Endothelial cell of umbilical vein (primary cell): ENCODE measurements around the gene CEP72. TPM values are rescaled to one million over a fixed set of nuclear protein-coding genes. Genes with fewer than 3 reads are reported as not detected.

ENCODE experiments used
- BruUV-seq: library from RNA; stranded (reverse); fragments of 400-500 nt; replicated peaks from 2 replicates; lab custom pipeline; 2021; lab: Mats Ljungman, UMichigan
- CTCF ChIA-PET: fragments of 300-600, 350-600 bp; sonication (Branson Sonifier 250); formaldehyde crosslinking; loops from one replicate; lab custom pipeline; 2021; ENCODE audit warnings: antibody characterized with exemption, inconsistent platforms; lab: Charles Lee
- POLR2A ChIA-PET: fragments of 300-600, 350-600 bp; sonication (Branson Sonifier 250); formaldehyde crosslinking; loops from one replicate; lab custom pipeline; 2021; ENCODE audit warnings: antibody characterized with exemption, inconsistent platforms; lab: Charles Lee
- DNase-seq: peaks from one replicate; pipeline ENCODE4 v3.0.0-alpha.2; 2011; ENCODE audit warnings: low read depth, low spot score
- FAIRE-seq: peaks from 2 replicates; lab custom pipeline; 2011; peaks lifted over from hg19 to GRCh38; lab: Jason Lieb, UNC
- H2AFZ ChIP-seq: 2 replicates; pipeline ENCODE4 v1.6.0; 2012; ENCODE audit warnings: low read depth, low read length, control low read depth, inconsistent platforms
- H3K27ac ChIP-seq: 2 replicates; pipeline ENCODE4 v1.5.1; 2011; ENCODE audit warnings: low read depth, mild to moderate bottlenecking, control low read depth, low read length, moderate library complexity; ENCODE audit not compliant: insufficient read depth
- H3K27me3 ChIP-seq, 2 experiments: 2 replicates each; pipeline versions ENCODE4 v1.6.0 to v1.6.1; 2011; ENCODE audit warnings: low read length in 2 of 2, mixed read lengths in 1 of 2; ENCODE audit not compliant: control insufficient read depth in 2 of 2, insufficient read depth in 2 of 2
- H3K36me3 ChIP-seq, 2 experiments: 2 replicates in 1 of 2; 3 replicates in 1 of 2; pipeline ENCODE4 v1.5.1; 2011; ENCODE audit warnings: low read length in 2 of 2, mild to moderate bottlenecking in 1 of 2, moderate library complexity in 1 of 2; ENCODE audit not compliant: control insufficient read depth in 2 of 2, insufficient read depth in 2 of 2; ENCODE audit errors: extremely low read depth in 1 of 2
- H3K4me1 ChIP-seq: 3 replicates; pipeline ENCODE4 v1.5.1; 2011; ENCODE audit warnings: mild to moderate bottlenecking, low read length; ENCODE audit not compliant: control insufficient read depth, insufficient read depth; ENCODE audit errors: extremely low read depth
- H3K4me2 ChIP-seq: 2 replicates; pipeline ENCODE4 v1.6.1; 2011; ENCODE audit warnings: low read length, control low read depth, mixed read lengths; ENCODE audit not compliant: insufficient read depth
- H3K4me3 ChIP-seq, 3 experiments: fragments of 200-600 bp in 1 of 3; sonication (generic), shearing (Covaris generic) in 1 of 3; replicated peaks in 1 of 3; 2 replicates each; pipeline ENCODE4 v1.5.1; 2011 to 2016; ENCODE audit warnings: control low read depth in 3 of 3, low read length in 3 of 3, mild to moderate bottlenecking in 2 of 3, inconsistent platforms in 1 of 3, low read depth in 1 of 3, moderate library complexity in 1 of 3; ENCODE audit not compliant: insufficient read depth in 1 of 3
- H3K79me2 ChIP-seq: 2 replicates; pipeline ENCODE4 v1.6.0; 2012; ENCODE audit warnings: low read length, inconsistent platforms; ENCODE audit not compliant: control insufficient read depth, insufficient read depth
- H3K9ac ChIP-seq: replicated peaks from 2 replicates; pipeline ENCODE3; 2011; ENCODE audit warnings: low read length, control low read depth; ENCODE audit not compliant: insufficient read depth; ENCODE audit errors: extremely low read depth
- H3K9me1 ChIP-seq: replicated peaks from 3 replicates; pipeline ENCODE4 v1.6.0; 2011; ENCODE audit warnings: mild to moderate bottlenecking, low read length; ENCODE audit not compliant: control insufficient read depth, insufficient read depth; ENCODE audit errors: extremely low read depth
- H3K9me3 ChIP-seq: replicated peaks from 2 replicates; pipeline ENCODE4 v1.5.1; 2012; ENCODE audit warnings: low read length, inconsistent platforms; ENCODE audit not compliant: control insufficient read depth, insufficient read depth
- H4K20me1 ChIP-seq: replicated peaks from 2 replicates; pipeline ENCODE3; 2011; ENCODE audit warnings: mild to moderate bottlenecking, low read length; ENCODE audit not compliant: control insufficient read depth, insufficient read depth; ENCODE audit errors: extremely low read depth
- EZH2 ChIP-seq: IDR thresholded peaks from 2 replicates; pipeline ENCODE4 v1.6.1; 2012; ENCODE audit warnings: borderline replicate concordance, low read depth, mild to moderate bottlenecking, moderate library complexity, low read length, inconsistent platforms; ENCODE audit not compliant: severe bottlenecking
- FOS ChIP-seq: IDR thresholded peaks from 2 replicates; pipeline ENCODE4 v1.6.1; 2011; ENCODE audit warnings: mild to moderate bottlenecking, low read length, moderate library complexity, borderline replicate concordance; ENCODE audit not compliant: insufficient read depth
- GATA2 ChIP-seq: IDR thresholded peaks from 2 replicates; pipeline ENCODE4 v1.7.0; 2011; ENCODE audit warnings: low read depth, mild to moderate bottlenecking, moderate library complexity, mixed read lengths, low read length; ENCODE audit not compliant: insufficient read length, insufficient read depth
- JUN ChIP-seq: IDR thresholded peaks from 2 replicates; pipeline ENCODE4 v1.6.1; 2011; ENCODE audit warnings: borderline replicate concordance, low read depth; ENCODE audit not compliant: insufficient read length, insufficient read depth
- MYC ChIP-seq: IDR thresholded peaks from one replicate; pipeline ENCODE4 v1.6.1; 2011; ENCODE audit warnings: mild to moderate bottlenecking, low read depth, low read length
- POLR2A ChIP-seq: IDR thresholded peaks from 2 replicates; pipeline ENCODE4 v1.6.1; 2012; ENCODE audit warnings: low read depth, mild to moderate bottlenecking, control low read depth, low read length
- POLR2AphosphoS5 ChIP-seq: IDR thresholded peaks from 2 replicates; pipeline ENCODE4 v1.6.1; 2012; ENCODE audit warnings: low read depth, mild to moderate bottlenecking, control low read depth, low read length, moderate library complexity; ENCODE audit not compliant: insufficient read depth
- dilution Hi-C: fragments of 300-500 bp; cut with MboI; formaldehyde crosslinking; loops from one replicate; pipeline ENCODE4 v1.15.0; 2019; ENCODE audit warnings: low sequenced_read_pairs; ENCODE audit not compliant: extremely low pct_ligation_motif_present
- intact Hi-C: fragments of 100-400 bp; cut with micrococcal nuclease; formaldehyde crosslinking; loops from one replicate; pipeline ENCODE4 v1.10.0; 2022
- polyA plus RNA-seq, 4 experiments: library from polyadenylated mRNA; depleted of rRNA in 3 of 4; stranded (reverse) in 3 of 4; unstranded in 1 of 4; fragments of >200 nt; gene quantifications; 2 replicates each; pipeline versions ENCODE4 v1.2.1 to v1.2.3, GENCODE V29; 2011 to 2012; ENCODE audit warnings: missing spikeins in 1 of 4
- total RNA-seq: library from RNA; stranded (reverse); gene quantifications from 2 replicates; pipeline ENCODE4 v1.2.3, GENCODE V29; 2021
- TF ChIP-seq, protein P1 (sequence below): IDR thresholded peaks from 2 replicates; pipeline ENCODE4 v1.6.1; 2011; ENCODE audit not compliant: insufficient read depth, insufficient read length
- TF ChIP-seq, protein P2 (sequence below), 2 donors: IDR thresholded peaks; 1 replicate in 1 of 2; 2 replicates in 1 of 2; pipeline ENCODE4 v1.5.1; 2011; ENCODE audit warnings: low read length in 2 of 2, mild to moderate bottlenecking in 2 of 2, moderate library complexity in 2 of 2, control low read depth in 1 of 2, inconsistent platforms in 1 of 2, low read depth in 1 of 2; ENCODE audit not compliant: insufficient read depth in 1 of 2; ENCODE audit errors: extremely low read depth in 1 of 2

CEP72 gene
- total and polyA plus RNA-seq, 2 donors (not counting 3 experiments of a cell fraction or from before 2014, with no cell fraction given): 2.9 to 9.5 TPM

DNA sequence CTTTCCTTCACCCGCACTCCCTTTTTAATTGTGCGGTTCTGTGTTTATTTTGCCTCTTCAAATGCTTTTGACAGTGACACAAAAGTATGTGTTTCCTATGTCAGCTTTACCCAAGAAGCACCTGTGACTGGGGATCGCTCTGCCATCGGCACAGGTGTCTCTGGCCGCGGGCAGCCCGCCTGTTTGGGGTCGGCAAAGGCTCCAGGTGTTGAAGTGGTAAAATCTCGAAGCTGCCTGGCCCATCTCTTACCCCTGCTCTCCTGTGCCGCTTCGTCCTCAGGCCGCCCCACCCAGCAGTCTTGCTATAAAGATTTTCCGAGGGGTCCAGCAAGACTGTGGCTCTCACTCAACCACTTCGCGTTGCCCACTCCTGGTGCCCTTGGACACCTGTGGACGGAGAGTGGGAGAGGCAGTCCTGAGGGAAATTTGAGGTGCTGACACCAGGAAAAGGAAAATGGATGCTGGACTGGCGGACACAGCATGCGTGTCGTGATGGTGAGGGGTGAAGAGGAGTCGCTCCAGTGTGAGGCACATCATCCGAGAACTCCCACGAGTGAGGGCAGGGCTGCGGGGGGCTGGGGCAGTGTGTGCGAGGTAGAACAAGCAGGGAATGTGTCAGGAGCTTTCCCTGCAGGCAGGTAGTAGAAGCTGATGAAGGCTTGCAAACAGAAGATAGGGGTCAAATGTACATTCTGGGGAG, 29.1 kb upstream of the CEP72 start:
- Histone ChIP-seq H4K20me1 (no peaks in the 10 kb centered on the region), H3K9ac (no peak overlapping the region), H3K36me3 (no peaks in the 10 kb centered on the region), H3K79me2 (no peaks in the 10 kb centered on the region), H3K4me1 (no peaks in the 10 kb centered on the region), H3K9me3 (no peaks in the 10 kb centered on the region), H2AFZ (no peak overlapping the region), H3K27ac (no peak overlapping the region), H3K9me1 (no peaks in the 10 kb centered on the region), H3K4me3 (no peak overlapping the region), H3K27me3 (peaks cover 4 to 5% of the 10 kb centered on the region in 2 experiments), H3K4me2 (no peak overlapping the region)
- intact Hi-C loops (no loop called here), dilution Hi-C loops (no loop called here)
- FAIRE-seq (no peak), DNase-seq (no peak)
- BruUV-seq: no TSS peak
- CTCF ChIA-PET: no interaction called here
- POLR2A ChIA-PET: no interaction called here
- TF ChIP-seq POLR2AphosphoS5 (no peak), GATA2 (no peak), JUN (no peak), FOS (no peak), POLR2A (no peak), EZH2 (no peak), MYC (no peak)
- TF ChIP-seq, protein P1, sequence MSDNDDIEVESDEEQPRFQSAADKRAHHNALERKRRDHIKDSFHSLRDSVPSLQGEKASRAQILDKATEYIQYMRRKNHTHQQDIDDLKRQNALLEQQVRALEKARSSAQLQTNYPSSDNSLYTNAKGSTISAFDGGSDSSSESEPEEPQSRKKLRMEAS: no peak
- TF ChIP-seq, protein P2, sequence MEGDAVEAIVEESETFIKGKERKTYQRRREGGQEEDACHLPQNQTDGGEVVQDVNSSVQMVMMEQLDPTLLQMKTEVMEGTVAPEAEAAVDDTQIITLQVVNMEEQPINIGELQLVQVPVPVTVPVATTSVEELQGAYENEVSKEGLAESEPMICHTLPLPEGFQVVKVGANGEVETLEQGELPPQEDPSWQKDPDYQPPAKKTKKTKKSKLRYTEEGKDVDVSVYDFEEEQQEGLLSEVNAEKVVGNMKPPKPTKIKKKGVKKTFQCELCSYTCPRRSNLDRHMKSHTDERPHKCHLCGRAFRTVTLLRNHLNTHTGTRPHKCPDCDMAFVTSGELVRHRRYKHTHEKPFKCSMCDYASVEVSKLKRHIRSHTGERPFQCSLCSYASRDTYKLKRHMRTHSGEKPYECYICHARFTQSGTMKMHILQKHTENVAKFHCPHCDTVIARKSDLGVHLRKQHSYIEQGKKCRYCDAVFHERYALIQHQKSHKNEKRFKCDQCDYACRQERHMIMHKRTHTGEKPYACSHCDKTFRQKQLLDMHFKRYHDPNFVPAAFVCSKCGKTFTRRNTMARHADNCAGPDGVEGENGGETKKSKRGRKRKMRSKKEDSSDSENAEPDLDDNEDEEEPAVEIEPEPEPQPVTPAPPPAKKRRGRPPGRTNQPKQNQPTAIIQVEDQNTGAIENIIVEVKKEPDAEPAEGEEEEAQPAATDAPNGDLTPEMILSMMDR (IDR thresholded peaks at IDR 0.05; ENCODE audit: extremely low read depth in 1 of 2, insufficient read depth in 1 of 2, low read depth in 1 of 2, low read length in 2 of 2): no peak
